IPS-18a (cell line): ENCODE results near the gene CKS1B.
"Not testable (repeated sequence)": the region's sequence is repeated elsewhere in the genome, so short reads cannot be mapped to it uniquely, and the experiment has no call there.

Source experiments
- H3K27ac ChIP-seq: one replicate; pipeline ENCODE4 v1.5.1; 2013; ENCODE audit warnings: low read length
- H3K27me3 ChIP-seq: one replicate; pipeline ENCODE4 v1.6.1; 2013; ENCODE audit warnings: mild to moderate bottlenecking, low read length; ENCODE audit not compliant: control insufficient read depth, insufficient read depth
- H3K36me3 ChIP-seq: one replicate; pipeline ENCODE4 v1.6.1; 2013; ENCODE audit warnings: low read depth, low read length; ENCODE audit not compliant: control insufficient read depth
- H3K4me1 ChIP-seq: one replicate; pipeline ENCODE4 v1.6.1; 2013; ENCODE audit warnings: low read depth, low read length; ENCODE audit not compliant: control insufficient read depth
- H3K4me3 ChIP-seq: one replicate; pipeline ENCODE4 v1.5.1; 2013; ENCODE audit warnings: low read length
- H3K9ac ChIP-seq: one replicate; pipeline ENCODE4 v1.6.1; 2013; ENCODE audit warnings: mild to moderate bottlenecking, low read length, moderate library complexity
- H3K9me3 ChIP-seq: one replicate; pipeline ENCODE4 v1.6.1; 2013; ENCODE audit warnings: low read depth, low read length; ENCODE audit not compliant: control insufficient read depth

The CKS1B gene

GRCh38 chr1:154982341-154982740, 7.9 kb downstream of the CKS1B start:
- H3K27ac ChIP-seq = peak overlapping the region; percentile 92
- H3K27me3 ChIP-seq = no peaks in the 10 kb centered on the region
- H3K36me3 ChIP-seq = peaks cover 26% of the 10 kb centered on the region
- peak overlapping the region; percentile 75 for H3K4me3 ChIP-seq
- H3K4me1 ChIP-seq = peaks cover 6% of the 10 kb centered on the region
- no peaks in the 10 kb centered on the region for H3K9me3 ChIP-seq
- H3K9ac ChIP-seq = peak overlapping the region; percentile 91

- H3K4me3 ChIP-seq = peak within 1 kb of the TSS; percentile 98
- H3K27me3 ChIP-seq = no peaks in the 10 kb centered on the region
- peak within 1 kb of the TSS; percentile 99 for H3K9ac ChIP-seq
- H3K36me3 ChIP-seq = peaks cover 29% of the 10 kb centered on the region
- peaks cover 6% of the 10 kb centered on the region for H3K4me1 ChIP-seq
- H3K27ac ChIP-seq = peak within 1 kb of the TSS; percentile 92
- no peaks in the 10 kb centered on the region for H3K9me3 ChIP-seq
Observed at GRCh38 chr1:154982897-154983648, 8.6 kb downstream of the CKS1B start, which contains the start of gene FLAD1. Gene FLAD1, plus strand, starts transcription at chr1:154983344. Its CDS starts 351 bp downstream, at chr1:154983695.

GRCh38 chr1:154983776-154984466, 9.4 kb downstream of the CKS1B start:
- Histone ChIP-seq H3K9me3 (no peaks in the 10 kb centered on the region), H3K4me3 (peak overlapping the region; percentile 98), H3K9ac (peak overlapping the region; percentile 99), H3K36me3 (peaks cover 31% of the 10 kb centered on the region), H3K27ac (peak overlapping the region; percentile 74), H3K4me1 (peaks cover 6% of the 10 kb centered on the region), H3K27me3 (no peaks in the 10 kb centered on the region)

- not testable (repeated sequence) for H3K27me3 ChIP-seq, H3K4me1 ChIP-seq, H3K9ac ChIP-seq, H3K4me3 ChIP-seq, H3K9me3 ChIP-seq, H3K27ac ChIP-seq
- peaks cover 40% of the 10 kb centered on the region for H3K36me3 ChIP-seq
Observed at GRCh38 chr1:154986736-154987135, 12.3 kb downstream of the CKS1B start.

- H3K36me3 ChIP-seq = peaks cover 40% of the 10 kb centered on the region
Observed at GRCh38 chr1:154987326-154987725, 12.8 kb downstream of the CKS1B start.

GRCh38 chr1:154988058-154988954, 13.8 kb downstream of the CKS1B start:
- Histone ChIP-seq H3K27me3 (no peaks in the 10 kb centered on the region), H3K9me3 (no peaks in the 10 kb centered on the region), H3K4me1 (no peaks in the 10 kb centered on the region), H3K27ac (no peak overlapping the region), H3K9ac (no peak overlapping the region), H3K4me3 (no peak overlapping the region), H3K36me3 (peaks cover 43% of the 10 kb centered on the region)

More at GRCh38 chr1:154987326-154987725, 12.8 kb downstream of the CKS1B start:
- H3K9me3 ChIP-seq = no peaks in the 10 kb centered on the region
- no peaks in the 10 kb centered on the region for H3K27me3 ChIP-seq
- no peak overlapping the region for H3K4me3 ChIP-seq
- H3K9ac ChIP-seq = no peak overlapping the region
- H3K27ac ChIP-seq = no peak overlapping the region
- H3K4me1 ChIP-seq = peaks cover 5% of the 10 kb centered on the region

- Histone ChIP-seq H3K27ac (no peak overlapping the region), H3K4me1 (no peaks in the 10 kb centered on the region), H3K9ac (no peak overlapping the region), H3K27me3 (no peaks in the 10 kb centered on the region), H3K36me3 (peaks cover 43% of the 10 kb centered on the region), H3K9me3 (no peaks in the 10 kb centered on the region), H3K4me3 (no peak overlapping the region)
Observed at GRCh38 chr1:154989195-154989860, 14.8 kb downstream of the CKS1B start.

- Histone ChIP-seq H3K27me3 (no peaks in the 10 kb centered on the region), H3K27ac (no peak overlapping the region), H3K9me3 (no peaks in the 10 kb centered on the region), H3K36me3 (peaks cover 43% of the 10 kb centered on the region), H3K9ac (no peak overlapping the region), H3K4me3 (no peak overlapping the region), H3K4me1 (no peaks in the 10 kb centered on the region)
Observed at GRCh38 chr1:154990276-154990675, 15.8 kb downstream of the CKS1B start.

GRCh38 chr1:154992721-154993571, 18.5 kb downstream of the CKS1B start:
- Histone ChIP-seq H3K9me3 (no peaks in the 10 kb centered on the region), H3K4me1 (no peaks in the 10 kb centered on the region), H3K4me3 (no peak overlapping the region), H3K27ac (no peak overlapping the region), H3K9ac (no peak overlapping the region), H3K27me3 (no peaks in the 10 kb centered on the region), H3K36me3 (peaks cover 34% of the 10 kb centered on the region)

- H3K36me3 ChIP-seq = peaks cover 26% of the 10 kb centered on the region
- no peak within 1 kb of the TSS for H3K27ac ChIP-seq
- H3K27me3 ChIP-seq = no peaks in the 10 kb centered on the region
- H3K9me3 ChIP-seq = no peaks in the 10 kb centered on the region
- no peaks in the 10 kb centered on the region for H3K4me1 ChIP-seq
- no peak within 1 kb of the TSS for H3K9ac ChIP-seq
- H3K4me3 ChIP-seq = no peak within 1 kb of the TSS
Observed at GRCh38 chr1:154993572-154994268, 19.2 kb downstream of the CKS1B start, which contains the start of gene LENEP. Gene LENEP, plus strand, starts transcription at chr1:154993586. Its CDS starts 22 bp downstream, at chr1:154993608.
